Measurements from ENCODE around the gene INTS2.

- no peak for TF ChIP-seq CTCF (IDR thresholded peaks at IDR 0.05)
- no peak for TF ChIP-seq POLR2AphosphoS5 (IDR thresholded peaks at IDR 0.05)
Measured at GRCh38 chr17:61878984-61879612, 48.7 kb downstream of the INTS2 start.
